ENCODE data around the gene EGR4.
"Not testable (repeated sequence)": the region's sequence is repeated elsewhere in the genome, so short reads cannot be mapped to it uniquely, and the experiment has no call there.

The EGR4 gene

DNA sequence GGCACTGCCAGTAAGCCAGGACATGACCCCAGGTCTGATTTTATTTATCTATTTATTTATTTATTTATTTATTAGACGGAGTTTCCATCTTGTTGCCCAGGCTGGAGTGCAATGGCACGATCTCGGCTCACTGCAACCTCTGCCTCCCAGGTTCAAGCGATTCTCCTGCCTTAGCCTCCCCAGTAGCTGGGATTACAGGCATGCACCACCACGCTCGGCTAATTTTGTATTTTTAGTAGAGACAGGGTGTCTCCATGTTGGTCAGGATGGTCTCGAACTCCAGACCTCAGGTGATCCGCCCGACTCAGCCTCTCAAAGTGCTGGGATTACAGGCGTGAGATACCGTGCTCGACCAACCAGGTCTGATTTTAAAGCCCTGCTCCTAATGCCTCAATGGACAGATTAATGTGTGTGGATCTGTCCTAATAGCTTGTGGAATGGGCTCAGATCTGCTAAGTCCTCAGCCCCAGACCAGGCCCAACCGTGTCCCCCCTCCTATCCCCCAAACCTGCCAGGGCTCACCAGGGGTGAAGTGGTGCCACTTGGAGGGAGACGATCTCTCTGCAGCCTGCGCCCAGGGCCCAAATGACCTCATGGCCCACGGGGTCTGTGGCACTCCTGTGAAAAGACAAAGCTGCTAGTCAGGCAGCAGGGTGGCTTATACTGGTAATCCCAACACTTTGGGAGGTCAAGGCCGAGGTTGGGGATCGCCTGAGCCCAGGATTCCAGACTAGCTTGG is 30.5 kb downstream of the EGR4 start:
- not testable (repeated sequence) for DNase-seq

GRCh38 chr2:73262108-73262651 is 31.2 kb downstream of the EGR4 start:
- DNase-seq, result no peak

DNA sequence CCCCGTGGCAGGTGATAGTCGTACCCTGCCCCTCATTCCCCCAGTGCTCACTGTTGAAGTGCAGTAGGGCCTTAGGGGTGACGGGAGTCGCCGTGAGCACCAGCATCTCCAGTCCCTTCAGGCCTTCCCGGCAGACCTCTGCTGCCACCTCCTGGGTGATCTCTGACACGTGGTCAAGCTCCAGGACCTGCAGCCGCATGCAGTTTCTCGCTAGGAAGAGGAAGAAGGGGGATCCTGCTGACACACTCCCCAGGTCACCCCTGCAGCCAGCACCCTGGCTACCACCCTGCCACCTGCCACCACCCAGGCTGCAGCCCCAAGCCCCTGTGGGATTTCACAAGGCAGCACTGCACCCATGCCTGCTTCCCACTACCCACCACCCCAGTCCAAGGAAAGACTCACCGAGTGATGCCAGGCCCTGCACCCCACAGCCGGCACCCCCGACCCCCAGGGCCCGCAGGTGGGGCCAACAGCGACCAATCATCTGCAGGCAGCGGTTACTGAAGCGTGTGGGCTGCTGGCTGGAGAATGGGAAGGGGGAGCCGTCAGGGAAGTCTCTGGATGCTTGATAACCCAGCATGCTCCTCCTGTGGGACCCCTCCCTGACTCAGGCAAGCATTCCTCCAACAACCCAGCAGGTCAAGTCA is 32.9 kb downstream of the EGR4 start:
- peak; percentile 32 for DNase-seq

DNA sequence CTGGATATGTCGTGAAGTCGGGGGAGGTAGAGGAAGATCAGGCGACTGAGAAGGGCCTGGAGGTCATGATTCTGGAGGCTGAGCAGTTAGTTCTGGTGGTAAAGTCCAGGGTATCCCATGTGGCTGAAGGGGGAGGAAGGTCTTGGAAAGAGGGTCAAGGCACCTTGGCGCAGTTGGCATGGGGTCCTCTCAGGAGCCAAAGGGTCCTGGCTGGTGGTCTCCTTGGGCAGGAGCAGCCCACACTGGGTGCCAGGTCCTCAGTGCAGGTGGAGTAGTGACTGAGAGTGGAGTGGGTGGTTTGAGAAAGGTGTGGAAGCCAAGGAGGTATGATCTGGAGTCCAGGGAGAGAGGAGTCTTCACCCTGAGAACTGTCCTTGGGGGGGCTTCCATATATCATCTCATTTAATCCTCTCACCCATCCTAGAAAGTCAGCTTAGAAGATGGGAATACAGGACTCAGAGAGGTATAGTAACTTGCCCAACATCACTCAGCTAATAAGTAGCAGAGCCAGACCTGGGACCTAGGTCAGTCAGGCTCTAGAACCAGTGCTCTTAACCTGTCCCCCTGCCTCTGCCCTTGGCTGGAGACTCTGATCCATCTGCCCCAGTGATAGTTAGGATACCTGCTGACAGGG is 33.5 kb downstream of the EGR4 start:
- DNase-seq, result no peak

- DNase-seq, result no peak
Observed at GRCh38 chr2:73259276-73259675, 34.1 kb downstream of the EGR4 start.

- no peak for DNase-seq
Observed at GRCh38 chr2:73258913-73259215, 34.5 kb downstream of the EGR4 start.

GRCh38 chr2:73258186-73258912 is 35.0 kb downstream of the EGR4 start:
- no peak for DNase-seq

GRCh38 chr2:73257425-73258125 is 35.8 kb downstream of the EGR4 start:
- no peak for DNase-seq

DNA sequence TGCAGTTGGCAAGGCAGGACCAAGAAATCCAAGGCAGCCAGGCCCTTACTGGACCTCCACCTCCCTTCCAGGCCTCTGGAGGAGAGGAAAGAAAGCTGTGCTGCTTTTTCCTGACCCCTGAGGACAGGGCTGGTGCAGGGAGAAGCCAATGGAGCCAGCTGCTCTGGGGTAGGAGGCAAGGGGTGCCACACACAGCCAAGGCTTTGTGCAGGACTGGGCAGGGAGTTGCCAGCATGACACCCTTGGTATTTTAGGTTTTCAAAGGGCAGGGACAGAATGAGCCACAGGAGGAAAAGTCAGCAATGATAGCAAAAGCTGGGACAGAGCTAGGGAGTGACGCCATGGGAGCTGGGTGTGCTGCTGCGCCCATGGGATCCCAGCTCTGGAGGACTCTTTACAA is 36.3 kb downstream of the EGR4 start:
- DNase-seq, result no peak

- no peak for DNase-seq
Observed at GRCh38 chr2:73256618-73256922, 36.8 kb downstream of the EGR4 start.

GRCh38 chr2:73255907-73256617 is 37.3 kb downstream of the EGR4 start:
- no peak for DNase-seq

- DNase-seq, result no peak
Observed at GRCh38 chr2:73255007-73255644, 38.2 kb downstream of the EGR4 start.

- no peak for DNase-seq
Observed at GRCh38 chr2:73254343-73255006, 38.9 kb downstream of the EGR4 start.

DNA sequence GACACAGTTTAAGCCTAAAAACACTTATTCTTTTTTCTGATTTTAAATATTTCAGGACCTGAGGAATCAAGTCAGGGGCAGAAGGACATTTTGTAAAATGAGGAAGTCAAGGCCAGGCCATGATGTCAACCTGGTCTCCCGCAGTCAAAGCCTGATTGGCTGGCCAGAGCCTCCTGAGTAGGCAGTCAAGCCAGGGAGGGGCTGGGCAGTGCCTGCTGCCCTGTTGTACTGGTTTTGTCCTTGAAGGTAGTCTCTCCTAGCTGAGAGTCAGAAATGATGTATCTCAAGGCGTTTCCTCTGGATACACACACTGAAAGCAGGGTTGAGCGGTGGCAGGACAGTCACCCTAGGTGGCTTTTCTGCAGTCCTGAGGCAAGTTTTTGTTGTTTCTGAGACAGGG is 39.4 kb downstream of the EGR4 start:
- DNase-seq, result no peak

GRCh38 chr2:73253400-73253799 is 39.9 kb downstream of the EGR4 start:
- no peak for DNase-seq

DNA sequence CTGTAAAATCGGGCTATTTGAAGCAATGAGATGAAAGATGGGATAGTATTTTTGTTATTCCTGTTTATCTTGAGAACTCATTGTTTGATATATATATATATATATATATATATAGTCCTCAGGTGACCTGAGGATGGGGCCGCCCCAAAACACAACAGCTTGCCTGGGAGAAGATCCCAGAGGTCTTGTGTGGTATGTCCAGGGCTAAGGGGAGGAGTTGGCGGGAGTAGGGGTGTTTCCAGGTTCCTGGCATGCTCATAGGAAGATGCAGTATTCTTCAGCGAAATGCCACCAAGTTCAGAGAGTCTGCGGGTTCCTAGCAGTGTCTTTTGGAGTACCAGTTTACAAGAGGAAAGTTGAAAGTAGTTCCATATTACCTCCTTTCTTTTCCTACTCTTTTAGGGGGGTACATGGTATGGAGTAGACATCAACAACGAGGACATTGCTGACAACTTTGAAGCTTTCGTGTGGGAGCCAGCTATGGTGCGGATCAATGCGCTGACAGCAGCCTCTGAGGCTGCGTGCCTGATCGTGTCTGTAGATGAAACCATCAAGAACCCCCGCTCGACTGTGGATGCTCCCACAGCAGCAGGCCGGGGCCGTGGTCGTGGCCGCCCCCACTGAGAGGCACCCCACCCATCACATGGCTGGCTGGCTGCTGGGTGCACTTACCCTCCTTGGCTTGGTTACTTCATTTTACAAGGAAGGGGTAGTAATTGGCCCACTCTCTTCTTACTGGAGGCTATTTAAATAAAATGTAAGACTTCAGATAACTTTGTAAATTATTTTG is 40.9 kb downstream of the EGR4 start:
- no peak for DNase-seq

DNA sequence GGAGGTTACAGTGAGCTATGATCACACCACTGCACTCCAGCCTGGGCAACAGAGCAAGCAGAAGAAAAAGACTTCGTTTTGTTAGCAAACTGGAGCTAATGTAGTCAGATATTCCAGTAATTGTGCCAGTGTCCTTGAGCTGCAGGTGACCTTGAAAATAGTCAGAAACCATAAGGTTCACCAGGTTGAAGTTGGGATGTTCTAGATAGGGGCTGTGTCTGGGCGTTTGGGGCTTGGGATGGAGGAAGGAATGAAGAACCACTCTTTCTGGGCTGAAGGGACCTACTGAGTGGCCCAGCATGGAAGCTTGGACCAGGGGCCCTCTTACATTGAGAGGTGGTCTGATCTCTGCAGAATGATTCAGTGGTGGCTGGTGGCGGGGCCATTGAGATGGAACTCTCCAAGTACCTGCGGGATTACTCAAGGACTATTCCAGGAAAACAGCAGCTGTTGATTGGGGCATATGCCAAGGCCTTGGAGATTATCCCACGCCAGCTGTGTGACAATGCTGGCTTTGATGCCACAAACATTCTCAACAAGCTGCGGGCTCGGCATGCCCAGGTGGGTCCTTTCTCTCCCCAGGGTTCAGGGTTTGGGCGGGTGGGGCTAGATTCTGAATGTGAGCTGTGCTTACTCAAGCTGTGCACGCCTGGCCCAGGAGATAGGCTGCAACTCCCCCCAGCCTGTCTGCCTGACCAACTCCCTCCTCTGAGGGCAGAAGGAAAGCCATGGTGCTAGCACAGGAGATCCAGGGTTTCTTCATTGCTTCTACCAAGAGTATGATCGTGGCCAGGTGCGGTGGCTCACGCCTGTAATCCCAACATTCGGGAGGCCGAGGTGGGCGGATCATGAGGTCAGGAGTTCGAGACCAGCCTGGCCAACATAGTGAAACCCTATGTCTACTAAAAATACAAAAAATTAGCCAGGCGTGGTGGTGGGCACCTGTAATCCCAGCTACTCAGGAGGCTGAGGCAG is 42.2 kb downstream of the EGR4 start:
- DNase-seq, result no peak

- DNase-seq, result no peak
Observed at GRCh38 chr2:73249636-73250035, 43.7 kb downstream of the EGR4 start.

GRCh38 chr2:73246850-73247249 is 46.5 kb downstream of the EGR4 start:
- DNase-seq, result no peak
